Thyroid gland (tissue), 4 donors: ENCODE measurements around the gene TRAK1. TPM values are rescaled to one million over a fixed set of nuclear protein-coding genes. Genes with fewer than 3 reads are reported as not detected.

Experiments used
- DNase-seq, 2 donors: peaks; one replicate each; pipeline ENCODE4 v3.0.0-alpha.2; 2019
- H3K27ac ChIP-seq, 3 donors: fragments of 200-600 bp; sonication (generic); 1 replicate in 2 of 3; 2 replicates in 1 of 3; pipeline ENCODE4 v1.5.1; 2016 to 2019; ENCODE audit warnings: mild to moderate bottlenecking in 1 of 3, moderate library complexity in 1 of 3
- H3K27me3 ChIP-seq: fragments of 200-600 bp; sonication (generic); one replicate; pipeline ENCODE4 v1.5.1; 2019
- H3K36me3 ChIP-seq, 2 donors: fragments of 200-600 bp; sonication (generic); one replicate each; pipeline ENCODE4 v1.5.1; 2016 to 2019
- H3K4me1 ChIP-seq, 2 donors: fragments of 200-600 bp; sonication (generic); one replicate each; pipeline ENCODE4 v1.5.1; 2017 to 2019
- H3K4me3 ChIP-seq, 3 donors: fragments of 200-600 bp; sonication (generic); replicated peaks in 1 of 3; 1 replicate in 2 of 3; 2 replicates in 1 of 3; pipeline ENCODE4 v1.5.1; 2016; ENCODE audit warnings: mild to moderate bottlenecking in 1 of 3
- H3K9me3 ChIP-seq: fragments of 200-600 bp; sonication (generic); one replicate; pipeline ENCODE4 v1.5.1; 2017
- POLR2A ChIP-seq, 2 donors: fragments of 450-650 bp; IDR thresholded peaks; one replicate each; pipeline ENCODE4 v1.6.1; 2017; ENCODE audit warnings: antibody characterized with exemption in 2 of 2, mild to moderate bottlenecking in 2 of 2, moderate library complexity in 1 of 2
- WGBS, 2 donors: methylation state at CpG; one replicate each; pipeline ENCODE4 v1.1.5; 2017; 5-methylcytosine and 5-hydroxymethylcytosine counted together
- intact Hi-C: fragments of 100-400 bp; cut with DNase I; formaldehyde crosslinking; loops from one replicate; pipeline ENCODE4 v1.15.1; 2023
- total RNA-seq, 4 donors: library from RNA; depleted of rRNA; stranded (reverse); fragments of >200 nt; gene quantifications; one replicate each; pipeline ENCODE4 v1.2.3, GENCODE V29; 2016
- TF ChIP-seq, protein P1 (sequence below), 6 experiments: fragments of 200-600 bp in 3 of 6; fragments of 450-650 bp in 3 of 6; sonication (generic) in 3 of 6; IDR thresholded peaks; one replicate each; pipeline ENCODE4 v1.5.1; 2016 to 2019; ENCODE audit warnings: antibody characterized with exemption in 6 of 6, mild to moderate bottlenecking in 2 of 6, inconsistent platforms in 1 of 6, moderate library complexity in 1 of 6

The TRAK1 gene
- total RNA-seq, 4 donors from 2014 or later = 46.1 to 87.8 (median 76.4) TPM

DNA sequence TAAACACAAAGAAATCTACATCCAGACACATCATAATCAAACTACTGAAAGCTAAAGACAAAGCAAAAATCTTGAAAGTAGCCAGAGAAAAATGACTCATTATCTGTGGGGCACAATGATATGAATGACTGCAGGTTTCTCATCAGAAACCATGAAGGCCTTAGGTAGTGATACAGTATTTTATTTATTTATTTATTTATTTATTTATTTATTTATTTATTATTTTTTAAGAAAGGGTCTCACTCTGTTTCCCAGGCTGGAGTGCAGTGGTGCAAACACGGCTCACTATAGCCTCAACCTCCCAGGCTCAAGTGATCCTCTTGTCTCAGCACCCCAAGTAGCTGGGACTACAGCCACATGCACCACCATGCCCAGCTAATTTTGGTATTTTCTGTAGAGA lies 159.6 kb downstream of the TRAK1 start:
- TF ChIP-seq, protein P1, sequence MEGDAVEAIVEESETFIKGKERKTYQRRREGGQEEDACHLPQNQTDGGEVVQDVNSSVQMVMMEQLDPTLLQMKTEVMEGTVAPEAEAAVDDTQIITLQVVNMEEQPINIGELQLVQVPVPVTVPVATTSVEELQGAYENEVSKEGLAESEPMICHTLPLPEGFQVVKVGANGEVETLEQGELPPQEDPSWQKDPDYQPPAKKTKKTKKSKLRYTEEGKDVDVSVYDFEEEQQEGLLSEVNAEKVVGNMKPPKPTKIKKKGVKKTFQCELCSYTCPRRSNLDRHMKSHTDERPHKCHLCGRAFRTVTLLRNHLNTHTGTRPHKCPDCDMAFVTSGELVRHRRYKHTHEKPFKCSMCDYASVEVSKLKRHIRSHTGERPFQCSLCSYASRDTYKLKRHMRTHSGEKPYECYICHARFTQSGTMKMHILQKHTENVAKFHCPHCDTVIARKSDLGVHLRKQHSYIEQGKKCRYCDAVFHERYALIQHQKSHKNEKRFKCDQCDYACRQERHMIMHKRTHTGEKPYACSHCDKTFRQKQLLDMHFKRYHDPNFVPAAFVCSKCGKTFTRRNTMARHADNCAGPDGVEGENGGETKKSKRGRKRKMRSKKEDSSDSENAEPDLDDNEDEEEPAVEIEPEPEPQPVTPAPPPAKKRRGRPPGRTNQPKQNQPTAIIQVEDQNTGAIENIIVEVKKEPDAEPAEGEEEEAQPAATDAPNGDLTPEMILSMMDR (IDR thresholded peaks at IDR 0.05) = no peak
- TF ChIP-seq POLR2A (IDR thresholded peaks at IDR 0.05) = no peak
- 89 to 97% methylated on average over 1 of the region's 1 CpG for WGBS, 2 donors
- H3K4me3 ChIP-seq = no peak overlapping the region

DNA sequence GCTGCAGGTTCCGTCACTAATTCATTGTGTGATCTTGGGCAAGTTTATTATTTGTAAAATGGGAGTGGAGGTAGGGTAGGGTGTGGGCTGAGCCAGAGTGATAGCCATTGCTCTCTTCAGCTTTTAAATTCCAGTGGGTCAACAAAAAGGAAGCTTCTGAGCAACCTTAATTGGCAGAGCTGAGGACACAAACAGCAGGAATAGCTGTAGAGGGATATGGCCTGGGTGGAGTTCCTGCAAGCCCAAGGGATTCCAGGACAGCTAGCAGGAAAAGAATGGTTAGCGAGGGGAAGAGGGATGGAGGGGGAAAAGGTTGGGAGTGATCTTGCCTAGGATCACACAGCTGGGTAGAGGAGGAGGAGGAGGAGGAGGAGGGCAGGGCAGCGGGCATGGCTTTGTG lies 163.4 kb downstream of the TRAK1 start:
- no peak overlapping the region for H3K27ac ChIP-seq
- DNase-seq = no peak
- WGBS, 2 donors = 42 to 49% methylated on average over 3 of the region's 3 CpGs
- intact Hi-C loops = loop anchor here (10.0 kb wide), 1 partner anchor 290 kb away; no protein-coding TSS in a partner anchor
- H3K27me3 ChIP-seq = no peaks in the 10 kb centered on the region
- no peaks in the 10 kb centered on the region for H3K4me1 ChIP-seq
- H3K4me3 ChIP-seq = no peak overlapping the region
- H3K9me3 ChIP-seq = no peaks in the 10 kb centered on the region
- no peaks in the 10 kb centered on the region for H3K36me3 ChIP-seq
- TF ChIP-seq, protein P1 (IDR thresholded peaks at IDR 0.05) = no peak
- TF ChIP-seq POLR2A (IDR thresholded peaks at IDR 0.05) = no peak

More for the DNA sequence above, 159.6 kb downstream of the TRAK1 start:
- H3K9me3 ChIP-seq = no peaks in the 10 kb centered on the region
- H3K36me3 ChIP-seq = no peaks in the 10 kb centered on the region
- no peaks in the 10 kb centered on the region for H3K4me1 ChIP-seq
- intact Hi-C loops = loop anchor here (10.0 kb wide), 1 partner anchor 294 kb away; no protein-coding TSS in a partner anchor
- no peak overlapping the region for H3K27ac ChIP-seq
- DNase-seq = no peak
- no peaks in the 10 kb centered on the region for H3K27me3 ChIP-seq

DNA sequence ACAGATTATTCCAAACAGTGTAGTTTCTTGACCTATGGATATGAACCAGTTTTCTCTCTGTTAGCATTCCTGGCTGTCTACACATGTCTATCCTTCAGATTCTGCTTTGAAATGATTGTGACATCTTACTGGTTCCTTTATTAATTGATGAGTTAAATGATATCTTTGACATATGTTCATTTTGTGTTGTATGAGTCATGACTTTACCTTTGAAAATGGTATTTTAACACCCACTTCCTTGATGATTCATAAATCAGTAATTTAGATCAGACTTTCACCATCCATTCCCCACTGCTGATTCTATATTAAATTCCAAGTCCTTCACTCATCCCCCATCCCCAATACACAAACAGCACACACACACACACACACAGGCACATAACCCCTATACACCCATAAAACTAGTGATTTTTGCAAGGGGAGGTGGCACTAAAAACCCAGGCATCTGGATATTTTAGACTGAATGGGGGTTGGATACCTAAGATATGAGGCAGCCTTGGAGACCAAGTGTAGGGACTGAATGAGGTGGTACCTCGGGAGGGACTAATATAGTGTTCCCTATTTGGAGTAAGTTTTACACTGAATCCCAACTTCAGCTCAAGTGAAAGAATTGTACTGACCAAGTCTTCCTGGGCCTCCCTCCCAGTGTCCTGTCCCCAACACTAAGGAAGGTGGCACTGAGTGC lies 165.1 kb downstream of the TRAK1 start:
- H3K27me3 ChIP-seq = no peaks in the 10 kb centered on the region
- no peaks in the 10 kb centered on the region for H3K9me3 ChIP-seq
- H3K36me3 ChIP-seq = no peaks in the 10 kb centered on the region
- 100% methylated on average over 1 of the region's 1 CpG for WGBS, 2 donors
- intact Hi-C loops = loop anchor here (10.0 kb wide), 1 partner anchor 289 kb away; no protein-coding TSS in a partner anchor
- TF ChIP-seq, protein P1 (IDR thresholded peaks at IDR 0.05) = no peak
- no peak for TF ChIP-seq POLR2A (IDR thresholded peaks at IDR 0.05)
- no peak for DNase-seq
- no peak overlapping the region for H3K4me3 ChIP-seq
- H3K4me1 ChIP-seq = no peaks in the 10 kb centered on the region
- H3K27ac ChIP-seq = no peak overlapping the region

- DNase-seq = no peak
- TF ChIP-seq POLR2A (IDR thresholded peaks at IDR 0.05) = no peak
- TF ChIP-seq, protein P1 (IDR thresholded peaks at IDR 0.05) = no peak
- no peaks in the 10 kb centered on the region for H3K4me1 ChIP-seq
- 49 to 52% methylated on average over 5 to 6 of the region's 7 CpGs for WGBS, 2 donors
- H3K4me3 ChIP-seq = no peak overlapping the region
- intact Hi-C loops = loop anchor here (10.0 kb wide), 1 partner anchor 288 kb away; no protein-coding TSS in a partner anchor
- no peak overlapping the region for H3K27ac ChIP-seq
- no peaks in the 10 kb centered on the region for H3K9me3 ChIP-seq
- no peaks in the 10 kb centered on the region for H3K36me3 ChIP-seq
- no peaks in the 10 kb centered on the region for H3K27me3 ChIP-seq
Measured at GRCh38 chr3:42257007-42257406, 165.8 kb downstream of the TRAK1 start.

DNA sequence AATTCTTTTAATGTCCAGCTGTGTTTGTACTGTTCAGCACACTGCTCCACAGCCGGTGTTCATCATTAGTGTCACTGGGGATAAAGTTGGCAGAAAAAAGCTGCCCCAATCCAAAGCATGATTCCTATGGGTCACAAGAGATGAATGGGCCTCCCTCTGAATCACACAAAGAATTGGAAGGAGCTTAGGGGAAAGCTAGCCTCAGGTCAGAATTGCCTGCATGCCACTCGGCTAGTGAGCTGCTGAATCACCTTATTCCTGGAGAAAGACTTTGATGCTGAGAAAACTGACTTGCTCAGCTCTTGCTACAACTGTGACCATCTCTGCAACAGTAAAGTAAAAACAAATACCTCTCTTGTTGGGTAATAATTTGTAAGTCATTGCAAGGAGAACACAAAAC lies 171.4 kb downstream of the TRAK1 start:
- H3K9me3 ChIP-seq = no peaks in the 10 kb centered on the region
- DNase-seq = no peak
- peaks cover 4% of the 10 kb centered on the region for H3K27me3 ChIP-seq
- H3K4me3 ChIP-seq = no peak overlapping the region
- H3K36me3 ChIP-seq = no peaks in the 10 kb centered on the region
- WGBS, 2 donors = 53 to 58% methylated on average over 2 of the region's 2 CpGs
- peaks cover 10 to 20% of the 10 kb centered on the region in 2 donors for H3K4me1 ChIP-seq
- TF ChIP-seq, protein P1 (IDR thresholded peaks at IDR 0.05) = no peak
- no peak for TF ChIP-seq POLR2A (IDR thresholded peaks at IDR 0.05)
- intact Hi-C loops = no loop called here
- H3K27ac ChIP-seq = no peak overlapping the region
